ENCODE data around the gene CORT.
A peak's percentile ranks its signal among the peaks of the same experiment; 100 is the strongest.

The CORT gene

DNA sequence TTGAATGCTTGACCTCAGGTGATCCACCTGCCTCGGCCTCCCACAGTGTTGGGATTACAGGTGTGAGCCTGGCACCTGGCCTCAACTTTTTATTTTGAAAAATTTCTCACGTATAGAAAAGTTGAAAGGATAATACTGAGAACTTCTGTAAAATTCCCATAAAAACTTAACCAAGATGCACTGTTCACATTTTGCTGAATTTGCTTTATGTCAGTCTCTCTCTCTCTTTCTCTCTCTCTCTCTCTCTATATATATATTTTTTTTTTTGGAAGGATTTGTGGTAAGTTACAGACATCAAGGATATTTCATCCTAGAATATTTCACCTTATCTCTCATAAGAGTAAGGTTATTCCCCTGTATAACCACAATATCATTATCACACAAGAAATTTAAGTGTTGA, 30.8 kb downstream of the CORT start:
- Mint-ChIP-seq H3K4me3 (no peak overlapping the region), H3K4me1 (peaks cover 24% of the 10 kb centered on the region), H3K27me3 (no peaks in the 10 kb centered on the region), H3K27ac (no peak overlapping the region), H3K9me3 (no peaks in the 10 kb centered on the region)
- DNase-seq (no peak), ATAC-seq (no peak)

DNA sequence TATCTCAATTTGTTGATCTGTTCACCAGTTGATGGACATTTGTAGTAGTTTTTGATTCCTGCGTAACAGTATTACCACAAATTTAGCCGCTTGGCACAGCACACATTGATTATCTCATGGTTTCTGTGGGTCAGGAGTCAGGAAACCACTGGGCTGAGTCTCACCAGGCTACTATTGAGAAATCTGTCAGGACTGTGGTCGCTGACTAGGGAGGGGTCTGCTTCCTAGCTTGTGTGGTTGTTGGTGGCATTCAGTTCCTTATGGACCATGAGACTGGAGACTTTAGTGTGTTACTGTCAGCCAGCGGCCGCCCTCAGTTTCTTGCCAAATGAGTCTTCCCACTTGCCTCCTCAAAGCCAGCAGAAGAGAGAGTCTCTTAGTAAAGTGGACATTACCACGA, 34.7 kb downstream of the CORT start:
- no peak overlapping the region for H3K27ac Mint-ChIP-seq
- no peak overlapping the region for H3K4me3 Mint-ChIP-seq
- DNase-seq (no peak), ATAC-seq (no peak)
- H3K27me3 Mint-ChIP-seq = no peaks in the 10 kb centered on the region
- peaks cover 7% of the 10 kb centered on the region for H3K4me1 Mint-ChIP-seq
- no peaks in the 10 kb centered on the region for H3K9me3 Mint-ChIP-seq

DNA sequence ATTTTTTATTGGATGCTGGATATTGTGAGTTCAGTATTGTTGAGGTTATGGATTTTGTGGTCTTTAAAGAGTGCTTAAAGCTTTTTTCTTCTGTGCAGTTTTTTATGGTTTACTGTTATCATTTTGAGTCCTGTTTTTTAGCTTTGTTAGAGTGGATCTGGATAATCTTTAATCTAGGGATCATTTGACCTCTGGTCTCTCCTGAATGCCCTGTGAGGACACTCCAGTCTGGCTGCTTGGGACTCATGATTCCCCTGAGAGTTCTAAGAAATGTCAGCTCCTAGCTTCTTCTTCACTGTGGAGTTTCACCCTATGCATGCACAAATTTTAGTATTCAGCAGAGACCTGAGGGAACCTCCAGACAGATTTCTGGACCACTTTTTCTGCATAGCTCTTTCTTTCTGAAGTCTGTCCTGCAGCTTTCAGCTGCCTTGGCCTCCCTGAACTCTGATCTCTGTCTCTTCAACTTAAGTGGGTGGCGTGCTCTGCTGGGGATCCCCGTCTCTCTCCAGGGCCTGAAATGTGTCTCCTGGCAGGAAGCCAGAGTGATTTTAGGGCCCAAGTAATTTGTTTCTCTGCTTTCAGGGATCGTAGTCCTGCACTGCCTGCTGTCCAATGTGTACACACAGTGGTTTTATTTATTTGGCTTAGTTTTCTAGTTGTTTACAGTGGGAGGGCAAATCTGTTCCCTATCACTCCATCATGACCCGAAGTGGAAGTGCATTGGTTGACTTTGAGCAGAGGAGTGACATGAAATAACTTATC, 39.6 kb downstream of the CORT start:
- DNase-seq (no peak), ATAC-seq (no peak)
- Mint-ChIP-seq H3K4me1 (peaks cover 30% of the 10 kb centered on the region), H3K4me3 (no peak overlapping the region), H3K9me3 (no peaks in the 10 kb centered on the region), H3K27ac (no peak overlapping the region), H3K27me3 (no peaks in the 10 kb centered on the region)

DNA sequence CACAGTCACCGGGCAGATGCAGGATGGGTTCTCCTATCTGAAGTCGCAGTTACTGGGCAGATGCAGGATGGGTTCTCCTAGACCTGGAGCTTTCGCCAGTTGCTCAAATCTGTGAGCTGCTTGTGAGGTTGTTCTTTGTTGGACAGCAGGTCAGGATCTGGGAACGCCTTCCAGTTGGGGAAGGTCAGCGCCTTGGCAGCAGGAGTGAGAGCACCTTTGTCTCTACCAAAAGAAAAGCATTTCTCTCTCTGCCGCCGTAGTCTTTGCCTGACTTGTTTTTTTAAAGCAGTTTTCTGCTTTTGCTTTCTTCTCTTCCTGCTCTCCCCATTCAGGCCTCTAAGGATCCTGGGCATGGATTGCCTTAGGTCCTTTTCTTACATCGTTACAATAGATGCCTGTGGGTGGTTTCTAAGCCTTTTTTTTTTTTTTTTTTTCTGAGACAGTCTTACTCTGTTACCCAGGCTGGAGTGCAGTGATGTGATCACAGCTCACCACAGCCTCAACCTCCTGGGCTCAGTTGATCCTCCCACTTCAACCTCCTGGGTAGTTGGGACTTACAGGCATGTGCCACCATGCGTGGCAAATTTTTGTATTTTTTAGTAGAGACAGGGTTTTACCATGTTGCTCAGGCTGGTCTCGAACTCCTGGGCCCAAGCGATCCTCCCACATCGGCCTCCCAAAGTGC, 40.6 kb downstream of the CORT start:
- DNase-seq = no peak
- peaks cover 40% of the 10 kb centered on the region for H3K4me1 Mint-ChIP-seq
- H3K27ac Mint-ChIP-seq = no peak overlapping the region

DNA sequence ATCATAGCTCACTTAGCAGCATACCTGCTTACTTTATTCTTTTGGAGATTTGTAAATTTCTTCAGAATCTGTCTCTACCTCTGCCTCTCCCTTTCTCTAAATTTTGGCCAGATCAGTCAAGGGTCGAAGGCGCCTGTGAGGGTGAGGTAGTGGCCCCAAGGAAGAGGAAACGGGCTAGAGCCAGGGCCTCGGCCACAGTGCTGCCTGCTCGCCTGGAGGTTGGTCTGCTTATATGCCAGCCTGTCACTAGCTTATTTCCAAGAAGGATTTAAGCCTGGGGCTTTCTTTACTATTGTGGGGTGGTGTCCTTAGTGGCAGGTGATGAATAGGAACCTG, 44.6 kb downstream of the CORT start:
- DNase-seq = no peak
- Mint-ChIP-seq H3K27ac (peak overlapping the region in 1 of 2 donors; percentile 93), H3K27me3 (no peaks in the 10 kb centered on the region), H3K9me3 (no peaks in the 10 kb centered on the region), H3K4me1 (peaks cover 73% of the 10 kb centered on the region), H3K4me3 (peak overlapping the region; percentile 83 to 86)
- no peak for ATAC-seq

More for the DNA sequence above, 40.6 kb downstream of the CORT start:
- Mint-ChIP-seq H3K27me3 (no peaks in the 10 kb centered on the region), H3K9me3 (no peaks in the 10 kb centered on the region), H3K4me3 (no peak overlapping the region)
- ATAC-seq = no peak

DNA sequence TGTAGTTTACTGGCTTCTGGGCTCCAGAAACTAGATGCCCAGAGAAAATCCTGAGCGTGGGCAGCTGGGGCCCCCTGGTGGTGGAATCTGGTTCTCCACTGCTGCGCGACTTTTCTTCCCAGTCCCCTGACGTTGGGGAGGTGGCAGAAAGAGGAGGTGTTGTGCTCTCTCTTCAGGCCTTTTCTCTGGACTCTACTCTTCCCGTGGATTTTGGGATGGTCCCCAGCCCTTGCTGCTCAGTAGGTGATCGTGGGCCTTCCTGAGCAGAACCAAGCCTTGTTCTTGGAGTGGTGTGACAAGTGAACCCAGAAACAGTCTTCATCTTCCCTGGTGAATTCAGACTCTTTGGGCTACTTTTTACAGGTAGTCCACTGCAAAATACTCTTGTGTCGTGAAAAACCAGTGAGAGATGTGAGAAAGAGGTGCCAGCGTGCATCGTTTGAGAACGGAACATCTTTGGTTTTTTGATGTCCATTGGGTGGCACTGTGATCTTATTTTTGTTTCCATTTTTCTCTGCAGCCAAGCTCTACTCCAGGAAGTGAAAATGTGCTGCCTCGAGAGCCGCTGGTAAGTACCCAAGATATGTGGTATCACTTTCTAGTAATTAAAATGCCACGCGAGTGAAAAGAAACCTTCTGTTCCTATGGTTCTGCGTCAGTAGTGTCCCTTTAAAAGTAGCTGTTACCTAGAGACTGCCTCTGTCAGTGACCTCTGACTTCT, 45.1 kb downstream of the CORT start:
- ATAC-seq = peak; percentile 94
- no peaks in the 10 kb centered on the region for H3K27me3 Mint-ChIP-seq

DNA sequence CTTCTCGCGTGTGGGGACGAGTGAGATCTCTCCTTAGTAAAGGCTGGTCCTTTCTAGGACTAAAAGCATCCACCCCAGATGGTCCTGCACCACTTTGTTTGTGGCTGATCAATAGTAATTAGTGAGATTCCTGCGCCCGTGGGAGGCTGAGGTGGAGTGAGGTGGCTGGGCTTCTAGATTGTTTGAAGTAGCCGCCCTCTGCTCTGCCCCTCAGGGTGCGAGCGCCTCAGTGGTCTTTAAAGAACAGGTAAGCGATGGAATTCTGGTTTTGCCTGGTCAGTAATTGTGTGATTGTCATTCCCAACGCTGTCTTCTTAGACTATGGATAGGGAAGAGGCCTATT, 45.6 kb downstream of the CORT start:
- DNase-seq (no peak), ATAC-seq (no peak)
- H3K27me3 Mint-ChIP-seq = no peaks in the 10 kb centered on the region
- H3K9me3 Mint-ChIP-seq = no peaks in the 10 kb centered on the region
- peak overlapping the region; percentile 83 to 86 for H3K4me3 Mint-ChIP-seq
- H3K27ac Mint-ChIP-seq = peak overlapping the region; percentile 93 to 97
- peaks cover 69% of the 10 kb centered on the region for H3K4me1 Mint-ChIP-seq

More for the DNA sequence above, 45.1 kb downstream of the CORT start:
- Mint-ChIP-seq H3K27ac (peak overlapping the region; percentile 93 to 97), H3K4me1 (peaks cover 73% of the 10 kb centered on the region), H3K4me3 (peak overlapping the region; percentile 83 to 86), H3K9me3 (no peaks in the 10 kb centered on the region)
- DNase-seq = peak; percentile 80

DNA sequence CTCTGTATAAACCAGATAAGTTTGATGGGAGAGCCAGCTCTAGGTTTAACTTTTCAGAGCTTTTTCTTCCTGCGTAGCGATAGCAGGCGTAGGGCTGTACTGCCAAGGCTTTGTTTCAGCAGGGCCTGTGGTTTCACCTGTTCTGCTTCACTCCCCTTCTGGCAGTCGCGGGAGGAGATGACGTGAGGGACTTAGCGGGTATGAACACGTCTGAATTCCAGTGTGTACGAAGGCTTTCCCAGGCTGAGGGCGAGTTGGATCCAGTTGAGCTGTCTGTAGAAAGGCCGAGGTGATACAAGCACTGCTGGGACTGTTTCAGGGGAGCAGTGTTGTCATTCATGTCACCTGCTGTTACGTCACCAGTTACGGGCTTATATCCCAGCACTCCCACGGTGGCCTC, 46.1 kb downstream of the CORT start:
- Mint-ChIP-seq H3K27me3 (no peaks in the 10 kb centered on the region), H3K4me3 (peak overlapping the region; percentile 83 to 86), H3K27ac (peak overlapping the region; percentile 77 to 81), H3K9me3 (no peaks in the 10 kb centered on the region), H3K4me1 (peaks cover 65% of the 10 kb centered on the region)
- peak in 1 of 2 donors; percentile 40 for DNase-seq
- peak; percentile 12 for ATAC-seq

DNA sequence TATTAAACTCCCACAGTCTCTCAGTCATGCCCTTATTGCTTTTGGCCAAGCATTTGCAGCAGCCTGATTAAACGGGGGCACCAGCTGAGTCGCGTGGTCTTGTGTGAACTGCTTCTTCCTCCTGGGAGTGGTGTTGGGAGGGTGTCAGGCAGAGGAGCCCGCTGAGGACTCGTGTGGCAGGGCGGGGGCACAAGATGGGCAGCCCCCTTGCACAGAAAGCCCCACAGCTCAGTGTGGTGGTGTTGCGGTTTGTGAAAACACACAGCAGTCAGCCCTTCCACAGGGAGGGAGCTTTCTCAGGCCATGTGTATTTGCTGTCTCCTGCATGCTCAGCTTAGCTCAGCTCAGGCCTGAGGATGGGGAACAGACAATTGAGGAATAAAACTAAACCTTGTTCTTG, 47.3 kb downstream of the CORT start:
- H3K27ac Mint-ChIP-seq = peak overlapping the region in 1 of 2 donors; percentile 44
- peaks cover 70% of the 10 kb centered on the region for H3K4me1 Mint-ChIP-seq
- H3K27me3 Mint-ChIP-seq = no peaks in the 10 kb centered on the region
- no peaks in the 10 kb centered on the region for H3K9me3 Mint-ChIP-seq
- ATAC-seq = no peak
- DNase-seq = no peak
- H3K4me3 Mint-ChIP-seq = peak overlapping the region; percentile 24 to 43

DNA sequence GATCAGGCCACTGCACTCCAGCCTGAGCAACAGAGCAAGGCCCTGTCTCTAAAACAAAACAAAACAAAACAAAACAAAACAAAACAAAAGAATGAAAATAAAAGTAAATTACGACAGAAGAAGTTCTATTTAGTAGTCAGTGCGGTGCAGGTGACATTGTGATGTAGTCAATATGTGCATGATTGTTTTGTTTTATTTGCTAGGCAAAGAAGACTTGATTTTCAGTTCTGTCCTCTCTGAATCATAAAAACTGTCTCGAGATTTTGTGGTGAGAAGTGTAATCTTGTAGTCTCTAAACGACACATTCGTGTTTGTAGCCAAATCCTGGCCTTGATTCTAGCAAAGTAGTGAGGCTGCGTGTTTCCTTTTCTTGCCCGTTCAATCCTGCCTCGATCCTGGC, 48.4 kb downstream of the CORT start:
- Mint-ChIP-seq H3K4me3 (peak overlapping the region; percentile 31 to 47), H3K9me3 (no peaks in the 10 kb centered on the region), H3K27me3 (no peaks in the 10 kb centered on the region), H3K27ac (peak overlapping the region in 1 of 2 donors; percentile 76), H3K4me1 (peaks cover 74% of the 10 kb centered on the region)
- no peak for ATAC-seq
- no peak for DNase-seq
